ENCODE results near the gene ESR1.
A peak's percentile ranks its signal among the peaks of the same experiment; 100 is the strongest.
"Not testable (repeated sequence)": the region's sequence is repeated elsewhere in the genome, so short reads cannot be mapped to it uniquely, and the experiment has no call there.

ESR1 gene

DNA sequence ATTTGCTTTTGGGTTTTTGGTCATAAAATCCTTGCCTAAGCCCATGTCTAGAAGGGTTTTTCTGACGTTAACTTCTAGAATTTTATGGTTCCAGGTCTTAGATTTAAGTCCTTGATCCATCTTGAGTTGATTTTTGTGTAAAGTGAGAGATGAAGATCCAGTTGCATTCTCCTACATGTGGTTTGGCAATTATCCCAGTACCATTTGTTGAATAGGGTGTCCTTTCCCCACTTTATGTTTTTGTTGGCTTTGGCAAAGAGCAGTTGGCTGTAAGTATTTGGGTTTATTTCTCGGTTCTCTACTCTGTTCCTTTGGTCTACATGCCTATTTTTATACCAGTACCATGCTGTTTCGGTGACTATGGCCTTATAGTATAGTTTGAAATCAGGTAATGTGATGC, 86.9 kb downstream of the ESR1 start:
- not testable (repeated sequence) for DNase-seq (ENCODE audit: low spot score)

DNA sequence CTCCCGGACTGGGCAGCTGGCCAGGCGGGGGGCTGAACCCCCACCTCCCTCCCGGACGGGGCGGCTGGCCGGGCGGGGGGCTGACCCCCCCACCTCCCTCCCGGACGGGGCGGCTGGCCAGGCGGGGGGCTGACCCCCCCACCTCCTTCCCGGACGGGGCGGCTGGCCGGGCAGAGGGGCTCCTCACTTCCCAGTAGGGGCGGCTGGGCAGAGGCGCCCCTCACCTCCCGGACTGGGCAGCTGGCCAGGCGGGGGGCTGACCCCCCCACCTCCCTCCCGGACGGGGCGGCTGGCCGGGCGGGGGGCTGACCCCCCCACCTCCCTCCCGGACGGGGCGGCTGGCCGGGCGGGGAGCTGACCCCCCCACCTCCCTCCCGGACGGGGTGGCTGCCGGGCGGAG, 91.7 kb downstream of the ESR1 start:
- DNase-seq (ENCODE audit: low spot score) = not testable (repeated sequence)

DNA sequence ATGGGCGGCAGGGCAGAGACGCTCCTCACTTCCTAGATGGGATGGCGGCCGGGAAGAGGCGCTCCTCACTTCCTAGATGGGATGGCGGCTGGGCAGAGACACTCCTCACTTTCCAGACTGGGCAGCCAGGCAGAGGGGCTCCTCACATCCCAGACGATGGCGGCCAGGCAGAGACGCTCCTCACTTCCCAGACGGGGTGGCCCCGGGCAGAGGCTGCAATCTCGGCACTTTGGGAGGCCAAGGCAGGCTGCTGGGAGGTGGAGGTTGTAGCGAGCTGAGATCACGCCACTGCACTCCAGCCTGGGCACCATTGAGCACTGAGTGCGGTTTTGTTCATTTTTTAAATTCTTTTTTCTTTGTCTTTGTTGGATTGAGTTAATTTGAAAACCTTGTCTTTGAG, 92.3 kb downstream of the ESR1 start:
- DNase-seq (ENCODE audit: low spot score) = not testable (repeated sequence)

DNA sequence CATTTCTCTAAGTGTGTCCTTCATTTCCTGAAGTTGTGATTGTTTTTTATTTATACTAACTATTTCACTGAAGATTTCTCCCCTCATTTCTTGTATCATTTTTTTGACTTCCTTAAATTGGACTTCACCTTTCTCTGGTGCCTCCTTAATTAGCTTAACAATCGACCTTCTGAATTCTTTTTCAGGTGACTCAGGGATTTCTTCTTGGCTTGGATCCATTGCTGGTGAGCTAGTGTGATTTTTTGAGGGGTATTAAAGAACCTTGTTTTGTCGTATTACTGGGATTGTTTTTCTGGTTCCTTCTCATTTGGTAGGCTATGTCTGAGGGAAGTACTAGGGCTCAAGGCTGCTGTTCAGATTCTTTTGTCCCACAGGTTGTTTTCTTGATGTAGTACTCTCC, 92.8 kb downstream of the ESR1 start:
- no peak for DNase-seq (ENCODE audit: low spot score)

DNA sequence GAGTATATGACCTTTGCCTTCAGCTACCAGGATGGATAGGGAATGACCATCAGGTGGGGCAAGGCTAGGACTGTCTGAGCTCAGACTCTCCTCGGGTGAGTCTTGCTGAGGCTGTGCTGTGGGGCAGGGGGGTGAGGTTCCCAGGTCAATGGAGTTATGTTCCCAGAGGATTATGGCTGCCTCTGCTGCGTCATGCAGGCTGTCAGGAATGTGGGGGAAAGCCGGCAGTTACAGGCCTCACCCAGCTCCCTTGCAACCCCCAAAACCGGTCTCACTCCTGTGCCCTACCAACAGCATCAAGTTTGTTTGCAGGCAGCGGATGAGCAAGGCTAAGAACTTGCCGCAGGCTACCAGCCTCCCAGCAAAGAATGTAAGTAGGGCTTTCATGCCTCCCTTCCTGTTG, 93.5 kb downstream of the ESR1 start:
- no peak for DNase-seq (ENCODE audit: low spot score)

DNA sequence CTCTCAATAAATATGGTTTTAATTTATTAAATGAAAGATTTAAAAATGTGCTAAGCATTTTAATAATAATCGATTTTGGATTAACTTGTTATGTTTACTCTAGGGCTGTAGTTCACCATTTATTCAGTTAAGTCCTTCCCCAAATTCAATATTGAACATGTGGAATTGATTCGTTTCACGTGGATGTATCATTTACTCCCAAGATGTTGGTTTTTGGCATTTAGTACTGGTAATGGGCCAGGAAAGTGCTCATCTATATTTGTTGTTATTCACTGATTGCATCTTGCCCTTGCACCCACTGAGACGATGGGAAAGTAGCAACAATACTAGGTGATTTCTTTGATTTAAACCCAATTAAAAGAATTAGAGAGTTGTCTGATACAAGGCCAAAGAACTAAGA, 97.1 kb downstream of the ESR1 start:
- DNase-seq (ENCODE audit: low spot score) = no peak

DNA sequence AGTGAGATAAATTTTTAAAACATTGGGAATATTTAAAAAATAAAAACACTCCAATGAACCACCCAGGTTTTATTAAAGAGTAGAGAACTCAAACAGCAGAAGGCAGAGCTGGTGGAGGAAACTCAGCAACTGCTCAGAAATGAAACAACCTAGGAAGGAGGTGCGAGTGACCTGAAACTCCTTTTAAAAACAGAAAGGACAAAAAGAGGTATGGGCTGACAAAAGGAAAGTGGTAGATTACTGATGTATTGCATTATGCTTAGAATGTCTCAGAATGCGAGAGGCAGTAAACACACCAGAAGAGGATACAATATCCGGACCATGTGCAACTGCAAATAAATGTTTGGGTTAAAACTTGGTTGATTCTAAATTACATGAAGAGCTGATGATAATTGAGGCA, 97.6 kb downstream of the ESR1 start:
- no peak for DNase-seq (ENCODE audit: low spot score)

DNA sequence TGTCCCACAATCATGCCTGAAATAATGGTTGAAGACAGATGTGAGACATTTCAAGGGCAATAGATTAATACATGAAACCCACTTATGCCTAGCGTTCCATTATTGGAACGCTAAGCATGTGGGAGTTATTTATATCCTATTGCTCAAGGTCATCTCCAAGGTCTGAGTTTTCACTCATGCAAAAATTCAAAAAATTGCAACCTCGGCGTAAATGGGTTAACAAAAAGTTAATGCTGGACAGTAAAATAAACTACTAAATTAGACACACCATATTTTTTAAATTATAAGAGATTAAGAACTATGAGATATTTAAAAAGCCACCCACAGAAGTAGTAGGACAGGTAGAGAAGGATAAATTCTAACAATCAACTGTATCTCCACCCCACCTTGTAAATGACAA, 98.4 kb downstream of the ESR1 start:
- DNase-seq (ENCODE audit: low spot score) = no peak

DNA sequence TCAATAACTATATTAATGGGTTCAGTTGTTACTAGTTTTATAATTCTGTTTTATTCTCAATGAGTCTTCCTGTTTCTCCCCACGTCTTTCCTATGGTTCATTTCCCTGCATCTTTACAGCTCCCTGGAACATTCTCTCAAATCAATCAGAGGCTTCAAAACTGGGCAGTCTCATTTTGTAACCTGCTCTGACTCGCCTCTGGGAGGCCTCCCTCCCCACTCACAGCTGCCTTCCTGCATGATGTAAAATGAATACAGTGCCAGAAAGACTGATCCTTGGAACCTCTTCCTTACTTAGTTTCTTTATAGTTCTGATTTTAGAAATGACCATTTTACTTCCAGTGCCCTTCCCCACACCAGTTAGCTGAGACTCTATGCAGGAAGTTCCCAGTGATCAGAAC, 103.9 kb downstream of the ESR1 start:
- no peak for DNase-seq (ENCODE audit: low spot score)

DNA sequence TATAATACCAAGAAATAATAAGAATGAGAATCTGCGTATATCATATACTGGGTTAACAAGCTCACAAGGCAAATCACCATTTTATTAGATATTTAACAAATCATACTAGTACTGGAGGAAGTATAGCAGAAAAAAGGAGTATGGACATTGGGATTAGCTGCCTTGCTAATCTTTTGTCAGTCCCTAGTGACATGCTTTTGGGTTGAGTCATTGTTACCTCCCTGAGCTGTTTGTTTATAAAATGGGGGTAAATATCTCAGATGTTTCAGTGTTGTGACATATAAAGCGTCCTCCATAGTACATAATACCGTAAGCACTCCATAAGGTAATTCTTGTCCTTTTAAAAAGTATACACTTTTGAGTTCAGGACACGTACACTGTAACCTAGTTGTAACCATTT, 107.0 kb downstream of the ESR1 start:
- DNase-seq (ENCODE audit: low spot score) = no peak

DNA sequence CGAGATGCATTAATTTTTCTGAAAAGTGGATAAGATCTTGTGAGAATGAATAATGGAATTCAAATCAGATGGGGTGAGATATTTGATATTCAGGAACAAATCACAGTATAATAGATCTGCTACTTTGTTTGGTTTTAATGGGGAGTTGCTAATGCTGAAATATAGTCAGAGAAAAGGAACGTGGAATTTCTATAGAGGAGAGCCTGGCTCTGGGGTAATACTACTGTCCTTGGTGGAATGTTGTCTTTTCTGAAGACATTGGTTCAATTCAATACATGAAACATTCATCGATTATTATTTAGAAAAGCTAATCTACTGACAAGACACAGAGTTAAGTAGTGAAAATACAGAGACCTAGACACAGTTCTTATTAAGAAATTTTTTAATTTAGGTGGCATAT, 108.6 kb downstream of the ESR1 start:
- no peak for DNase-seq (ENCODE audit: low spot score)

DNA sequence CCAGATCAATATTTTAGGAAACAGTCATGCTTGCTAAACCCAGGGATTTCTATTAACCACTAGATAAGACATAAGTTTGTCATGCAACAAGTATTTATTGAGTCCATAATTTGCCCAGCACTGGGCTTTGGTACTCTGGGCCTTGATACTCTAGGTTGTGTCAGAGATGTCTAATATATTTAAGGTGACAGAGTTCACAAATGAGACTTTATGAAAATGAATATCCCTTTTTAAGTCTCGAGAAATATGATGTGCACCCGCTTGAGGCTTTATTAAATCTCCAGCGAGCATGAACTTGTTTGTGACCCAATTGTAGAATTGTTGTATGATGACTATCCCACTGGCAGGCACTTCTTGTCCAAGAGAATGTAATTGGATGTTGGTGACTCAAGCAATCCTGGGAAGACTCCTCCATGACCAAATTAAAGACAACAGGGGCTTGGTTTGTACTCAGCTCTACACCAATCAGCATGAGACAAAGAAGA, 109.2 kb downstream of the ESR1 start:
- DNase-seq (ENCODE audit: low spot score) = no peak

DNA sequence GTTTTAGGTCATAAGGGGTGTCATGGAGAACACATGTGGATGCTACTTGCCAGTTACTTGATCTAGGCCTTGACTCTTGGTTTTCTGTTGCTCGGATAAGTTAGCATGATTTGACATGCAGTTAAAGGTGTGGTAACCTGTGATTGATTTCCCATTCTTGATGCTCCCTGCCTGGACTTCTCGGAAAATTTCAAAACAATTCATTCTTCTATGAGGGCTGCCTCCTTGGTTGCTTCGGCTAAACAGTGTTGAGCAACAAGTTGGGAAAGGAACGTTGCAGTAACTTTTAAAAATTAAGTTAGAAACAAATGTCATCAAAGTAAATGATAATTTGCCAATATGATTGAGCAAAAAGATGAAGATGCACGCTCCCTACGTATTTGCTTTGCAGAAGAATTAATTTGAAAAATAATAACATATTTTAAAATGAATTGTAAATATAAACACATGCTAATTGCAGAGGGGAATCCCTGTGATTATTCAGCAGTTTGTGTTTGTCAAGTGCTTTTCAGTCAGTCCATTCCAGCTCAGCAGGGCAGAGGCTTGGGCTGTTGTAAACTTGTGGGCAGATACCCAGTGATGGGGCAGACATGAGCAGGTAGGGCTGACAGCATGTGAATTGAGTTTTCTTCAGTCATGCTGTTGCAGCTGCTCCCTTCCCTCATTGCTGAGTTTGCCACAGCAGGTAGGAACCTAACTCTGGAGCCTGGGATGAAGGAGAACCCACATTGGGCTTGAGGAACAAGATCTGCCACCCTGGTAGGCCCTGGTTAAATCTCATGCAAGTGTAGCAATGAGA, 110.2 kb downstream of the ESR1 start:
- no peak for DNase-seq (ENCODE audit: low spot score)

DNA sequence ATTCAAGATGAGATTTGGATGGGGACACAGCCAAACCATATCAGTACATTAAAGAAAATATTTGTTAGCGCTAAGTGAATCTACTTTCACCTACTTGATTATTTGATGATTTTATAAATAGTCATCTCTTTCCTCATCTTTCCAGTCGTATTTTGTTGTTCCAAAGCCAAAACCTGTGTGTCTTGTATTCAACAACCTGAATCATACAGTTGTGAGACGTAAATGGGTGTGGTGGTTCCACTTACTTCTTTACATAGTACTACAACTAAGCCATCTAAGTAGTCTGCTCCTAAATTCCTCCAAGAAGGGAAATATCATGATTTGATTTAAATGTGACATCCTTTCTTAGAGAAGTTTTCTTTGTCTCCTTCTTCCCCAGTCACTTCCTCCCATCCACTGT, 132.8 kb downstream of the ESR1 start:
- DNase-seq (ENCODE audit: low spot score) = no peak

DNA sequence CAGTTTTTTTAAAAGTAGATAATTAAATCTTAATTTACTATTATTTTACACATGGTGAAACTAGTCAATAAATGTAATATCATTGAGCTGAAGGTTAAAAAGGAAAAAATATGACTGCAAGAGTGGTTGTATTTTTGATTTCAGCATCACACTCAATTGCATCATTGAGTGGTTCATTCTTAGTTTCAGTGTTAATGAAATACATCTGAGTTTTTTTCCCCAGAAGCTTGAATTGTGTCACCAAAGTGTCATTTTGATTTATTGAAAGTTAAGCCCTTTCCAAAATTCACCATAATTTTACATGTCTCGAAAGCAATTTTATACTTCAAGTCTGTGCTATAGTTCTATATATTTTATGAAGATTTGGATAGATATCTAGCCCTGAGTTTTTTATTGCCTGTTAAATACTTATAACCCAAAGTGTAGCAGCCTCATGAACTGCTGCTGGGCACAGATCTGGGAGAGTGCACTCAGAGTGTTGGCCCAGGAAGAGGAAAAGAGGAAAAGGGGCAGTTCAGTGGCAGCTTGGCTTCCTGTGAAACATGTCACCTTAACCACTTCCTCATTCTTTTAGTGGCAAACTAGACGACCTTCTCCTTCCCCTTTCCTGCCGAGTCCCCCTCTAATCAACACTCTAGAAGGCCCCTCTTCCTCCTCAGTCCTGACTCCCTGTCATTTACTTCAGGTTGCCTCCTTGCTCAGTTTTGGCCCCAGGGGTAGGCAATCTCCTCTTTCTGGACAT, 140.7 kb downstream of the ESR1 start:
- DNase-seq (ENCODE audit: low spot score) = peak; percentile 11

DNA sequence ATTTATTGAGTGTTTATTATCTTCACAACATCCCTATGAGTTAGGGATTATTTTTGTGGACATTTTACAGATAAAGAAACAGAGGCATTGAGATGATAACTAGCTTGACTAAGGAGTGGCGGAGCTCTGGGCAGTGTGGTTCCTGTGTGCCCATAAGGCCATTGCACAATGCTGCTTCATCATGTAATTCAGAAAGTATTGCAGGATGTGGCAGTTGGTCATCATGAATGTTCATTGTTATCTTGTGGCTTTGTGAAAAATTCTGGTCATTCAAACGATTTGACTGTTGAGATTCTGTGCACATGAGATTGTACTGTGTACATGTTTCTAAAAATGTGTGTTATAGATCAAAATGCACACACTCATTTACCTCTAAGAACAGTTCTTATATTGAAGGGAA, 150.8 kb downstream of the ESR1 start:
- DNase-seq (ENCODE audit: low spot score) = no peak

DNA sequence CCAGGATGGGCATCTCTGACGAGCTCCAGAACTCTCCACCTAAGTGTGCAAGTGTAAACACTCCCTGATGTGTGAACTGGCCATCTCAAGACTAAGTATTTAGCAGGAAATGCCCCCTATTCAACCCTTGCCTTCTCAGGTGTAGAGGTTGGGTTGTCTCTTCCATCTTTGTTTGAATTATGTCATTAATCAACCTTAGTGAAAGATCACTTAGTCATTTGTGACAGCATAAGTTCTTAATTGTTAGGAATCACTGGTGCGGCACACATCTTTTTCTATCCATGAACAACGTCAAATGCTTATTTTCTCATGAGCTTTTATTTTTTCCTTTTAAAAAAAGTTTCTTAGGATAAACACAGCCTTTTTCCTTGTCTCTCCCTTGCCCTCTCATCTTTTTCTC, 151.6 kb downstream of the ESR1 start:
- DNase-seq (ENCODE audit: low spot score) = no peak

DNA sequence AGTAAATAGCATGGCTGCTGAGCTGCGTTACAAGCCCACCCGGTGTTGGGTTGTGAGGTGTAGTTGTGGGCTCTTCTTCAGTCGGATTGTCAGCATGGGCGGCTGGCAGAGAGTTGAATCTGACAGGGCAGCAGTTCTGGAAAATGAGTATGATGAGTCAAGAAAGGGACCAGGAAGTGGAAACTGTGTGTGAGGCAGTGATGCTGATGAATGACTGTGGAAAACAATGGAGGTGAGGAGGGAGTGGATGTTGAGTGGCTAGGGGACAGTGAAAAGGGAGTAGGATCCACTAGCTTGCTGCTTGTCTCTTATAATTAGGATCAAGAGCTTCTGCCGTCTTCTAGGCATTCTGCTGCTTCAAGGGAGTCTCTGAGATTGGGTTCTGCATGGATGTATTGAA, 154.3 kb downstream of the ESR1 start:
- DNase-seq (ENCODE audit: low spot score) = no peak

DNA sequence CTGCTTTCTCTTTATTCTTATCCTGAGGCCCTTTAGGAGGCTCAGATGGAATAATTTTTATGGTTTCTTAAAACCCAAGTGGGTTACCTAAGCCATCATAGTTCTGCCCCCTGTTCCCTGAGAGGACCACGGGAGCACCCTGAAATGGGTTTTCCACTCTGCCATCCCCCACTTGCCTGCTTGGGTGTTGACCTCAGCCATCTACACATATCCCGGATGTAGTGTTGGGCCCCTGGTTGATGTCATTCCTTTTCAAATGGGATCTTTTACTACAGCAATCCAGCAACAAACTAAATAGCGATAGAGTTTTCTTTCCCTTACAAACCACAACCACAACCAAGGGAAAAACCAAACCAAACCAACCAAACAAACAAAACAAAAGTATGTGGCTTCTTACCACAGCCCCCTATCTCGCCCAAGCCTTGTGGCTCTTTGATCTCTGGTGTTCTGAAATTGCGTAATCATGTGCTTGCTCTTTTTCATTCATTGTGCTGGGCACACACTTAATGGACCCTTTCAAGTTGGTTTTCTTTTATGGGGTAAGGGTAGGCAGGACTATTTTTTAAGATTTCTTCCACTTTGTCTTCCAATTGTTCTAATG, 154.9 kb downstream of the ESR1 start:
- no peak for DNase-seq (ENCODE audit: low spot score)

DNA sequence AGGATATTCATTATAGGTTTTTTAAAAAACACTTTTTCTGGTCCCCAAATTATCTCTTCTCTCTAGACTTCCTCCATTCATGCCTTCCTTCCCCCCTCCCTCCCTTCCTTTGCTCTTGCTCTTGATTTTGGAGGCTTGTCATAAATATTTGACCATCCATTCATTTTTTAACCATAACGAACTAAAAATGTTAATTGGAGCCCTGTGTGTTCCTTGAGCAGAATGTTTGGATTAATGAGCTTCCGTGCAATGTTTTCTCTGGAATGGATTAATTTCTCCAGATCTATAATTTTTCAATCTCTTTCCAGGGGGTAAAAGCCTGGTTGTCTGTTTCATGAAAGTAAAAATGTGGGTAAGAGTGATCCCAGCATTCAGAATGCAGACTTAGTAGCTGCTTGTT, 155.5 kb downstream of the ESR1 start:
- no peak for DNase-seq (ENCODE audit: low spot score)

DNA sequence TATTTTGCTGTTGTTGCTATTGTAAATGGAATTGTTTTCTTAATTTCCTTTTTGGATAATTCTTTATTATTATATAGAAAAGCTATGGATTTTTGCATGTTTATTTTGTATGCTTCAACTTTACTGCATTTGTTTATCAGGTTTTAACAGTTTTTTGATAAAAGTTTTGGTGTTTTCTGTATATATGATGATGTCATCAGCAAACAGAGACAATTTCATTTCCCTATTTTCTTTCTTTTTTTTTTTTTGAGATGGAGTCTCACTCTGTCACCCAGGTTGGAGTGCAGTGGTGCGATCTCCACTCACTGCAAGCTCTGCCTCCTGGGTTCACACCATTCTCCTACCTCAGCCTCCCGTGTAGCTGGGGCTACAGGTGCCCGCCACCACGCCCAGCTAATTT, 156.9 kb downstream of the ESR1 start:
- DNase-seq (ENCODE audit: low spot score) = not testable (repeated sequence)

DNA sequence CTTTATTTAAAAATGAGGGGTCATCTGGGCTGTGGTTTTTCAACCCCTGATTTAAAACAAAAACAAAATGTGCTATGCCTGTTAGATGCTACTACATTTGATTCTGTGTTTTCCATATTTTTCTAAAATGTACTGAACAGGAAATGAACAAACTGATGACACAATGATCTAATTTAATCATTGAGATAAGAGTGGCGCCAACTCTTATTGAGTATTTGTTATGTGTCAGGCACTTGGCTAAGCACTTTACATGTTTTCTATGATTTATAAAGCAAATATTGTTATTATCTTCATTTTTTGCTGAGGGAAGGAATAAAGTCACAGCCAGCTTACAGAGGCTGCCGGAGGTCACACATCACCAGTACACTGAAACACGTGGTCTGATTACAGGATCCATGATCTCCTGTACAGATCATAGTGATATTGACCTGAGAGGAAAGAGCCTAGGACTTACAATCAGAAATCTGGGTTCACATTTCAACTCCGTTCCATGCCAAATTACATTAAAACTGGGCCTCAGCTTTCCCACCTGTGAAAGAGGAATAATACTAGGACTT, 166.7 kb downstream of the ESR1 start:
- no peak for DNase-seq (ENCODE audit: low spot score)

DNA sequence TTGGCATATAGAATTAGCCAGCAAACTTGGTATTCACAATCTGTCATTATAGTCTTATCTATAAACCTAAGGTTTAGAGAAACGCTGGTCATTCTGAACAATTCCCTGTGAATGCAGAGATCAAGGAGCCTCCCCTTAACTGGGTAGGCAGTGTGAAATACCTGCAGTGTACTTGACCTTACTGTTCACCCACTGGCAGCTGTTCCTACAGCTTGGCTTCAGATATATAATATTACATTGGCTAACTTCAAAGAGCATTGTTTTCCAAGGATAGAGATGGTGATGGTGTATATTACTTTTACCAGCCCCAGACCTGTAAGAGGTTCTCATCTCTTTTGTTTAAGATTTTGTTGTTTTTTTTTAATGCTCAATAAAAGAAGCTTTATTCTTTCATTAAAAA, 168.3 kb downstream of the ESR1 start:
- no peak for DNase-seq (ENCODE audit: low spot score)

Measured in globus pallidus (tissue), 1 donor.